HG02798 (cell line): Measurements from ENCODE around the gene EID3.
A peak's percentile ranks its signal among the peaks of the same experiment; 100 is the strongest.
"Not testable (repeated sequence)": the region's sequence is repeated elsewhere in the genome, so short reads cannot be mapped to it uniquely, and the experiment has no call there.

Experiments
- ATAC-seq: cut with Tn5 transposase; IDR thresholded peaks from one replicate; pipeline ENCODE4 v1.9.1; 2021; ENCODE audit warnings: mild to moderate bottlenecking; ENCODE audit not compliant: unreplicated experiment, poor library complexity

The EID3 gene

DNA sequence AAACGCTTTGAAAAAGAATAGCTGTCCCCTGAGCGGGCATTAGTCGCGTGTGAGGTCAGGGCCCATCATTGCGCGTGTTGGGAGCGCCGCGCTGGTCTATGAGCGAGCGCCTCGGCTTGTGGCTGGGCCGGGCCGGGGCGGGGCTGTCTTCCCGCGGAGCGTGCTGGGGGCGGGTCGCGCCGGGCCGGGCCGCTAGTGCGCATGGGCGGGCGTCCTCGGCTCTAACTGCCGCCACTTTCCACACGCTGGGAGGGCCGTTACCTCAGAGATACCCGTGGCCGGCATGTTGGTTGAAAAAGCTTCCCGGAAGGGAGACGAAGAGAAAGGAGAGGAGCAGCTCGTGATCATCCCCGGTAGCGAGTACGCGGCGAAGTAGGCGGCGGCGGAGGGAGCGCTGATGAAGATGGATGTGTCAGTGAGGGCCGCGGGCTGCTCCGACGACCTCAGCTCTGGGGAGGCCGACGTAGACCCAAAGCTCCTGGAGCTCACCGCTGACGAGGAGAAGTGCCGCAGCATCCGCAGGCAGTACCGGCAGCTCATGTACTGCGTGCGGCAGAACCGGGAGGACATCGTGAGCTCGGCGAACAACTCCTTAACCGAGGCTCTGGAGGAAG is at the start of gene EID3:
Gene EID3, plus strand, starts transcription at position 202 of the 614 bp plus-strand sequence. Its CDS starts 196 bp downstream, at position 398.
- ATAC-seq = peak; percentile 93

DNA sequence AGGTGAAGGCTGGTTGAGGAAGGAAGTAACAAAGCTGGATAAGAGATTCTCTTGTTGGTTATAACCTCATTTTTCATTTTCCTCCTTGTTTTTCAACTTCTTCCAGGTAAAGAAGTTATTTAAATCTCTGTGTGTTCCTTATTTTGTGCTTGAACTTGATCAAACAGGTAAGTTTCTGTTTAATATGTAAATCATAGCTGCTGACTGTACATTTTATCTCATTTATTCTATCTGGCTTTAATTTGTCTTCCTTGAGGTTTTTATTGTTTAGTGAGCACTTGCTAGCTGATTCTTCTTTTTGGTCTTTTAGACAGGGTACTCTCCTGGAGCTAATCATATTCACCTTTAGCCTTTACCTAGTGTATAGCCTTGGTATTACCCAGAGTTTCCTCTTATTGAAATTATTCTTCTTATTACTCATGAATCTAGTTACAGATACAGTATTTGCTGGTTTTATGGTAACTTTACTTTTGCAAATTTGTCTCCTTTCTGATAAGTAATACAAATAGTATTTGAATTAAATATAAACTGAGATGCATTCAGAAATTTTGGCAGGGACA is 45.5 kb upstream of the EID3 start:
- ATAC-seq = no peak

DNA sequence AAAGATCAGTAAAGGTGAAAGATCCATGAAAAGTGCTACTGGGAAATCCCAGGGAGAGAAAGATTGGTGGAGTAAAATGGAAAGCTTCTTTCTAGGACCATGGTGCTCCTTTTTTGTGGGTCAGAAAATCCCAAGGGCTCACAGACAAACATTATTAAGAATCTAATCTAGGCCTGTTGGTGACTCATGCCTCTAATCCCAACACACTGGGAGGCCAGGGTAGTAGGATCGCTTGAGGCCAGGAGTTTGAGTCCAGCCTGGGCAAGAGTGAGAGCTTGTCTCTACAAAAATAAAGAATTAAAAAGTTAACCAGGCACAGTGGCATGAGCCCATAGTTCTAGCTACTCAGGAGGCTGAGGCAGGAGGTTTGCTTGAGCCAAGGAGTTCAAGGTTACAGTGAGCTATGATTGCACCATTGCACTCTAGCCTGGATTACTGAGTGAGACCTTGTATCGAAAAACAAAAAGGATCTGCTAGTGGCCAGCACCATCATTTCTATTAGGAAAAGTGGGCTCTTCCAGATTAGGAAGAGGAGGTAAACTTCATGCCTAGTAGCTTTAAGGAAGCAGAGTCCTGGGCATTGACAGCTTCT is 45.0 kb upstream of the EID3 start:
- no peak for ATAC-seq

DNA sequence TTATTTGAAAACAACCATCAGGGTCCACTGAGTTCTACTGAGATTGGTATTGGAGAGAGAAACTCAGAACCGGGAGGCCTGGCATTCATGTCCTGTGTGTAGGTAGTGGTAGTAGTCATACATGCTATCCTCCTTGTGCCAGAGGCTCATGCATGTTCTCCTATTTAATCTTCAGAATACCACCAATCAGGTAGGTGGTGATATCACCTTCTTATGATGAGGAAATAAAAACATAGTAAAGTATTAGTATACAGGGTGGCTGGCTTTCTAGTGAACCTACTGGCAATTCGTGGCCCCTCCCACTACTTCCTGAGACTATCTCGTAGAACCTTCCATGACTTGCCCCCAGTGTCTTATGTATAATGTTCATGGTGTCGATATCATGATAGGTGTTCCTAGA is 40.5 kb upstream of the EID3 start:
- no peak for ATAC-seq

DNA sequence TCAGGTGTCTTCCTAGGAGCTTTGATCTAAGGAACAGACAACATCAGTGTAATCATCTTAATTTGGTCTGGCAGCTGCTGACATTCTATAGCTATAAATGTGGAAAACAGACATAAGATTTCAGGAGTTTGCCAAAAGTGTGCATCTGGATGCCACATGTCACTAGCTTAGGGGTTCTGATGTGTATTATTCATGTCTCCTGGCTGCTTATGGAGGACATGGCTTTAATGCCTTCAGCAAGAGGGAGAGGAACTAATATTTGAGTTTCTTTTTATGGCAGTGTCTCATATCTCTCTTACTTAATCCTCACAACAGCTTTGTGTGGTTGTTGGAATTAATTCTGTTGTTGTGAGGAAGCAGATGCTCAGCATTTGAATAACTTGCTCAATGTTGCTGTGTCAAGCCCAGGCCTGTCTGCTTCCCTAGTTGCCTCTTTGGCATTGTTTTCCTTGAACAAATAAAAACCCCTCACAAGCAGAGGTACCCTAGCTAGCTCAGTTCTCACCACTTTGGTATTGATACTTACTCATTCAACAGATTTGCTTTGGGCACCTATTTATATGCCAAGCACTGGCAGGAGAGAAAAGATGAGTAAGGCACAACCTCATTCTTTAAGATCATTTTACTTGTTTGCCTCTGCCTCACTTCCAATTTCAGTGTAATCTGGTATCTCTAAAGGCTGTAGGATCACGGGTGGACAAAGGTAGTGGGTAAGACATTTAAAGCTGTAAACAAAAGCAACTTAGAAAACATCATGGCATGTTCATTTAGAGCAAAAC is 39.8 kb upstream of the EID3 start:
- no peak for ATAC-seq

DNA sequence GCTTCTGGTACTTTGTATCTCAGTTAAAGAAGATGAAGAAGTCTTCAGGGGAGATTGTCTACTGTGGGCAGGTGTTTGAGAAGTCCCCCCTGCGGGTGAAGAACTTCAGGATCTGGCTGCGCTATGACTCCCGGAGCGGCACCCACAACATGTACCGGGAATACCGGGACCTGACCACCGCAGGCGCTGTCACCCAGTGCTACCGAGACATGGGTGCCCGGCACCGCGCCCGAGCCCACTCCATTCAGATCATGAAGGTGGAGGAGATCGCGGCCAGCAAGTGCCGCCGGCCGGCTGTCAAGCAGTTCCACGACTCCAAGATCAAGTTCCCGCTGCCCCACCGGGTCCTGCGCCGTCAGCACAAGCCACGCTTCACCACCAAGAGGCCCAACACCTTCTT is 38.1 kb upstream of the EID3 start:
- not testable (repeated sequence) for ATAC-seq

DNA sequence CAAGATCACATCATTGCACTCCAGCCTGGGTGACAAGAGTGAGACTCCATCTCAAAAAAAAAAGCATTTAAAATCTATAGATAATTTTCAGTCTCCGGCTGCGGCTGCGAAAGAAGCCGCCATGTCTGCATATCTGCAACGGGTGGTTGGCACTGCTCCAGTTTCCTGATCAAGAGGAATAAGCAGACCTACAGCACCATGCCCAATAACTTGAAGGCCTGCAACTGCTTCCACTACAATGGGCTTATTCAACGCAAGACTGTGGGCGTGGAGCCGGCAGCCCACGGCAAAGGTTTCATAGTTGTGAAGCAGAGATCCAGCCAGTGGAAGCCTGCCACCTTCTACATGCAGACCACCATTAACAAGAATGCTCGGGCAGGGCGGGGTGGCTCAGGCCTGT is 30.6 kb upstream of the EID3 start:
- ATAC-seq = no peak

DNA sequence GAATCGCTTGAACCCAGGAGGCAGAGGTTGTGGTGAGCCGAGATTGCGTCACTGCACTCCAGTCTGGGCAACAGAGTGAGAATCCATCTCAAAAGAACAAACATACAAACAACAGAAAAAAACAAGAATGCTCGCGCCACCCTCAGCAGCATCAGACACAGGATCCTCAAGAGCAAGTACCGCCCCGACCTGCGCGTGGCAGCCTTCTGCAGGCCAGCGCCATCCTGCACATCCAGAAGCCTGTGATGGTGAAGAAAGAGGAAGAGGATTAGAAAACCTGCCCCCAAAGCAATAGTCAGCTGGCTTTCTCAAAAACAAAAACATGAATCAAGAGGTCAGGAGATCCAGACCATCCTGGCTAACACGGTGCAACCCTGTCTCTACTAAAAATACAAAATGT is 30.0 kb upstream of the EID3 start:
- no peak for ATAC-seq

DNA sequence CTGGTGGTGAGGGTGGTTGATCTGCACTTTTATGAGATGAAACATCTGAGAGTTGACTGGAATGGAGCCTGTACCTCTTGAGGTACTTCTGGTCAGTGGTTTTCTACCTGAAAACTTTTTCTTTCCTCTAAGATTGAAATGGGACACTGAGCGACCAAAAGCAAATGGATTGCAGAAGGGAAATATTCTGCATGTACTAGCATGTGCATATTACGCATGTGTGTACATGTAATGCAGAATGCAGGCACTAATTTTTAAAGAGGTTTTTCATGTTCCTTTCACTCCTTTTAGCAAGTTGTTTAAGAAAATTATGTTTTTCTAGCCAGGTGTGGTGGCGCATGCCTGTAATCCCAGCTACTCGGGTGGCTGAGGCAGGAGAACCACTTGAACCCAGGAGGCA is 28.7 kb upstream of the EID3 start:
- ATAC-seq = no peak

DNA sequence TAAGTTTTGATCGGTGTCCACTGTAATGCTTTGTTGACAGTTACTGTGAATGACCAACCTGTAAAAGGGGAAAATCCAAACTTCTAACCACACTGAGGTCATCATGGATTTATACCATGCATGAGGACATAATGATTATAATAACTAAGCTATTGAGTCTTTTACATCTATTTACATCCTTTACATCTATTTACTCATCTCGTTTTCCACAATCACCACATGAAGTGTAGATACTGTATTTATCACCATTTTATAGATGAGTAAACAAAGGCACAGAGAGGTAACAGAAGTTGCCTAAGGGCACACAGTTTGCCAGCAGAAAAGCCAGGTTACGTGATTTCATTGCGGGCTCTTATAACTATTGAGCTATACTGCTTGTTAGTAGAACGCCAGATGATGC is 27.9 kb upstream of the EID3 start:
- ATAC-seq = peak; percentile 23

DNA sequence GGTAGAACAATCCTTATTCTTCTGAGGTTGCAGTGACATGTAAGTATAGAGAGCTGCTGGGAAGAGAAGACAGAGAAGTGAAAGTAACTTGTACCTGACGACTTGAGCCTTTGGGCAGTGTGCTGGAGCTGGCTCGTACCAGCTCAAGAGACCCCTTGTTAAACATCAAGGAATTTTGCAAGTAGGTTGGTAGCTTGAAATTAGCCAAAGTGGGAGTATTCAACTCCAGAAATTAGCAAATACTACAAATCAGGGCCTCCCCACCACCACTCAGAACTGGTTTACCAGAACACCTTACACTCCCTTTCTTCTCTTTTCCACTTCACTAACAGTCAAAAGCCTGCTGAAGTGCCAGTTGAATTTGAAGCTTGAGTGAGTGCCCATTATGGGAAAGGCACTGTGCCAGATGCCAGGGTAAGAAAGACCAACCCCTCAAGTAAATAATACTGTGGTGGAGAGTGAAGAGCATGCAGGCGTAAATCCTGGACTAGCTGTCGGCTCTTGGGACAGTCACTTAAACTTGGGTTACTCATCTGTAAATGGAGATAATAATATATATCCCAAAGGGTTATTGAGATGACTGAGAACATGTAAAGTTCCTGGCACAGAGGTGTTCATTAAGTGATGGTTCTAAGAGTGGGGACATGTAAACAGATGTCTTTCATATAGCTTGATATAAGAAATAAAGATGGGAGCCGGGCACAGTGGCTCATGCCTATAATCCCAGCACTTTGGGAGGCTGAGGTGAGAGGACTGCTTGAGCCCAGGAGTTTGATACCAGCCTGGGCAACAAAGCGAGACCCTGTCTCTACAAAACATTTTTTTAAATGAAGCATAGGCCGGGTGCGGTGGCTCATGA is 27.0 kb upstream of the EID3 start:
- peak; percentile 82 for ATAC-seq

DNA sequence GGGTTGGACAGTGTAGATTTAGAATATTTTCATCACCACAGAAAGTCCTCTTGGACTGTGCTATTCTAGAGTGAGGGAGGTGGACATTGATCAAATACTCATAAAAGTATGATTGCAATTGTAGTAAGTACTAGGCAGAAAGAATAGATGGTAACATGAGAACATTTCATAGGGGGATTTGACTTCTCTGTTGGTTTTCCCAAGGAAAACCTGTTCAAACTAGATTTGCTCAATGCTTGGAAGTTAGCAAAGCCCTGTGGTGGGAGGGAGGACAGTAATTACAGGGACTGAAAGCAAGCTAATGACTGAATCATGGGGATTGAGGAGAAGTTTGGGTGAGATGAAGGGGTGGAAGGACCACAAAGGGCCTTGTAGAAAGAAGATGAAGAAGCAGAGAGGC is 24.4 kb upstream of the EID3 start:
- ATAC-seq = no peak

DNA sequence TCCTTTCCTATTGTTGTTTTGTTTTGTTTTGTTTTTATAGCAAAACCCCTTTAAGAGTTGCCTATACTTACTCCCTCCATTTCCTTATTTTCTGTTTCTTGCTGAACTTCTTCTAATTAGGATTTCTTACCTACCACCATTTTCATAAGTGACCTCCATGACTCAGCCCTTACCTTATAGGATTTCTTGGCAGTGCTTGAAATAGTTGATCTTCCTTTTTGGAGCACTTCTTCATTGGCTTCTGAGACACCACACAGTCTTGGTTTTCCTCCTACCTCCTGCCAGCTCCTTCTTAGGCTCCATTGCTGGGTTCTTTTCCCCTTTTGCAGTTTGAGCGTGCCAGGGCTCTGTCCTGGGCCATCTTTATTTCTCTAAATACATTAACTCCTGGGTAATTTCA is 23.4 kb upstream of the EID3 start:
- ATAC-seq = no peak

DNA sequence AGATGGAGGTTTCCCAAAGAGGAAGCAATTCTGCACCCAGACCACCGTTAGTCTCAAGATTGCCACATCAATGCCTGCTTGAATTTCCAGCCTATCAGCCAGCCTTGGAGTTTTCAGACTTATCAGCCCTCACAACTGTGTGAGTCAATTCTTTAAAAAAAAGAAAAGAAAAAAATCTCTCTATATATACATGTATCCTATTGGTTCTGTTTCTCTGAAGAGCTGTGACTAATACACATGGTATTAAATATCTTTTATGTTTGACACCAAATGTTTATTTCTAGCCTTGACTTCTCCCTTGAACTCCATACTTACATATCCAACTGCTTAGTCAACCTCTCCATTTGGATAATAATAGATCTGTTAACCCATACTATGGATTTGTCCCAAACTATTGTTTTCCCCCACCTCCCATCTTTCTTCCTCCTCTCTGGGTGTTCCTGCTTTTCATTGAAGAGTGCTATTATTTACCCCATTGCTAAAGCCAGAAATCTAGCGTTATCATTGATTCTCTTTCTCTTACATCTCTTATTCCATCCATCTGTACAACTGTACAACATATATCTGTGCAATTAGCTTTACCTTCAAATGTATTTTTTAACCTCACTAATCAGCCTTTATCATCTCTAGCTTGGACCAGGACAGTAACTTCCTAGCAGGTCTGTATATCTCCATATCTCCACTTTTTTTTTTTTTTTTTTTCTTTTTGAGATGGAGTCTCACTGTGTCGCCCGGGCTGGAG is 22.7 kb upstream of the EID3 start:
- ATAC-seq = no peak

DNA sequence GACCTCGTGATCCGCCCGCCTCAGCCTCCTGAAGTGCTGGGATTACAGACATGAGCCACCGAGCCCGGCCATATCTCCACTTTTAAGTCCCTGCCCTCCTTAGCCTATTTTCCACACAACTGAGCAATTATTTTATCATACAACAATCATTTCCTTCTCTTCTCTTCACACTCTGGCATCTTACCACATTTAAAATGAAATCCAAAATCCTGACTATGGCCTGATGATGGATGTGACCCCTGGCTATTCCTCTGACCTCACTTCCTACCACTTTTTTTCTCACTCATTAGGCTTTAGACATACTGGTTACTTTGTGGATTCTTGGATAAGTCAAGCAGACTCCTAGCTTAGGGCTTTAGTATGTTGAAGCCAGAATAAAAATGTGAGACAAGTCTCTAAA is 21.9 kb upstream of the EID3 start:
- ATAC-seq = no peak

DNA sequence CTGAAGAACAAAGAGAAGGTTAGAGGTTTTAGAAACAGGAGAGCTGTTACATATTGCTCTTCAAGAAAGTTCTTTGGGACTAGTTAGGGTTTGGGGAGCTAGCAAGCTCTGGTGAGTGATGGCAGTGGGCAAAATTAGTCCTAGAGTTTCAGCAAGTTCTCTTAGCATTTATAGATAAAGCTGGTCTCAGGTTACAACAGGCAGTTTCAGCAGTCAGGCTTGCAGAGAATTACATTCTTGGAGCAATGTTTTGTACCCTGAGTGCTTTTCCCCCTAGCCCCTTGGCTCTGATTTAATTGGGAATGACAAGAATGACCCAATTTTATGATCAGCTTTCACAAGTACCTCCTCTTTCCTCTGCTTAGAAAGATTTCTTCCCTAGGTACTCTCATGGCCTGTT is 21.4 kb upstream of the EID3 start:
- no peak for ATAC-seq

DNA sequence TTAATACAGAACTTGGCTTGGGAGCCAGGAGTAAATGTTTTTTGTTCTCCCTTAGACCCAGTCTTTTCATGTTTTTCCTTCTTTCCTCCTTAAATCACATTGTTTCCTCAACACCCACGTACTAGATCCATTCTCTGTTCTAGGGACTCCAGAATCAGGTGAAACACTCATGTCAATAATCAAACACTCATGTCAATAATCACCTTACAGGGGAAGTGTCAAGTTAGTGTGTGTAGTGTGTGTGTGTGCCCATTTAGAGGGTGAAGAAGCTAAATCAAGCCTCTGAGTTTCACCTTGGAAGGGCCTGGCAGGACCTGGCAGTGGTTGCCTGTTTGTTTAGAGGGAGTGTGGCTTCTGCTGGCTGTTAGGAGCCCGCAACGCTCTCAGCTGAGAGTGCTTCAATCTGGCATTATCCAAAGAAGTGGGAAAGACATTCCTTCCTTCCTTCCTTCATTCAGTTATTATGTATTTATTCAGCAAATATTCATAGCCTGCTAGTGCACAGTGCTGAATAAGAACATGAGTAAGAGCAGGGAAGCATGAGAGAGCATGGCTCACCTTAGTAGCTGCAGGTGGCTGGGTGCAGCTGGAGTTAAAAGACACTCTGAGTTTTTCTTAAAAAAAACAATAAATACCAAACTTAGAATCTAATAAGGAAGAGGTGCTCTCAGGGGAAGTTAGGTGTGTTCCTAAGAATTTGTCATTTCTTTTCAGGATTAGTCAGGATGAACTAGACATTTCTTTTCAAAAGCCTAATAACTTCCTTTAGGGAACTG is 17.6 kb upstream of the EID3 start:
- no peak for ATAC-seq

DNA sequence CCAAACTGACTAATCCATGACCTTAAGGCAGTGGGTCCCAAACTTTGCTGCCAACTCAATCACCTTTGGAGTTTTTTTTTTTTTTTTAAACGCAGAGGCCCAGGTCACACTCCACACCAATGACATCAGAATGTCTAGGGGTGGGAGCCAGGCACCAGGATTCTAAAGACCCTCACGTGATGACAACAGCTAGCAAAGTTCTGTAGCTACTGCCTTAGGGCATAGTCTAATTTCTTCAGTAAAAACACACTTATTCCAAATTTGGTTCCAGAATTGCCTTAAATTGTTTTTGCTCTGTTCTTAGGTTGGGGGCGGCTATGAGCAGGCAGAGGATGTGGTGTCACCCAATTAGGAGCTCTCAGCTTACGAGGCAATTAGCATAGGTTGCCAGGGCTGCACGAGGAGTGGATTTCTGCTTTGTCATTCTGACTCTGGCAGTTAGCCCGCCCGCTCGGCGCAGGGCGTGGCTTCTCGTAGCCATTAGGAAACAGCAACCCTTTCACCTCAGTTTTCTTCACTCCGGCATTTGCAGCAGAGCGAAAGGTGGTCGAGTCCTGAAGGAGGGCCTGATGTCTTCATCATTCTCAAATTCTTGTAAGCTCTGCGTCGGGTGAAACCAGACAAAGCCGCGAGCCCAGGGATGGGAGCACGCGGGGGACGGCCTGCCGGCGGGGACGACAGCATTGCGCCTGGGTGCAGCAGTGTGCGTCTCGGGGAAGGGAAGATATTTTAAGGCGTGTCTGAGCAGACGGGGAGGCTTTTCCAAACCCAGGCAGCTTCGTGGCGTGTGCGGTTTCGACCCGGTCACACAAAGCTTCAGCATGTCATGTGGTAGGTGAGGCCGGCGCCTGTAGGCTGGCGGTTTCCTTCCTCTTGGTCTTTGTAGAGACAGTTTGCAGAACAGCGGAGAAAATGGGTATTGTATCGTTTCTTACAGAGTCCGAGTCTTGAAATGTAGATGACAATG is 16.7 kb upstream of the EID3 start:
- ATAC-seq = peak; percentile 91
